Keratinocyte (primary cell): ENCODE measurements around the gene UBAC2. TPM values are rescaled to one million over a fixed set of nuclear protein-coding genes. Genes with fewer than 3 reads are reported as not detected.

Source experiments
- DNase-seq: peaks from one replicate; pipeline ENCODE4 v3.0.0-alpha.2; 2011; ENCODE audit warnings: low read depth, missing footprints, low spot score
- FAIRE-seq: peaks from 2 replicates; lab custom pipeline; 2011; peaks lifted over from hg19 to GRCh38; lab: Jason Lieb, UNC
- H2AFZ ChIP-seq: 2 replicates; pipeline ENCODE4 v1.6.0; 2012; ENCODE audit warnings: low read length, control low read depth, inconsistent platforms; ENCODE audit not compliant: control insufficient read depth
- H3K27ac ChIP-seq: 2 replicates; pipeline ENCODE4 v1.5.1; 2011; ENCODE audit warnings: low read length; ENCODE audit not compliant: control insufficient read depth, insufficient read depth
- H3K27me3 ChIP-seq: 3 replicates; pipeline ENCODE4 v1.6.0; 2011; ENCODE audit warnings: low read length; ENCODE audit not compliant: control insufficient read depth, insufficient read depth; ENCODE audit errors: extremely low read depth
- H3K36me3 ChIP-seq, 2 experiments: 2 replicates in 1 of 2; 3 replicates in 1 of 2; pipeline ENCODE4 v1.5.1; 2011; ENCODE audit warnings: low read length in 2 of 2, mild to moderate bottlenecking in 1 of 2; ENCODE audit not compliant: control insufficient read depth in 2 of 2, insufficient read depth in 2 of 2; ENCODE audit errors: extremely low read depth in 1 of 2
- H3K4me1 ChIP-seq: 3 replicates; pipeline ENCODE4 v1.5.1; 2011; ENCODE audit warnings: low read length; ENCODE audit not compliant: control insufficient read depth, insufficient read depth; ENCODE audit errors: extremely low read depth
- H3K4me2 ChIP-seq: 3 replicates; pipeline ENCODE4 v1.6.0; 2011; ENCODE audit warnings: low read depth, low read length; ENCODE audit not compliant: control insufficient read depth, insufficient read depth; ENCODE audit errors: extremely low read depth
- H3K4me3 ChIP-seq, 3 experiments: fragments of 200-600 bp in 1 of 3; sonication (generic) in 1 of 3; 2 replicates in 2 of 3; 3 replicates in 1 of 3; pipeline ENCODE4 v1.5.1; 2011 to 2016; ENCODE audit warnings: low read length in 3 of 3, mild to moderate bottlenecking in 3 of 3, control low read depth in 2 of 3, inconsistent platforms in 1 of 3, low read depth in 1 of 3, mixed read lengths in 1 of 3, mixed run types in 1 of 3, moderate library complexity in 1 of 3; ENCODE audit not compliant: control insufficient read depth in 2 of 3, insufficient read depth in 2 of 3; ENCODE audit errors: extremely low read depth in 1 of 3
- H3K79me2 ChIP-seq: 2 replicates; pipeline ENCODE4 v1.6.0; 2012; ENCODE audit warnings: low read length; ENCODE audit not compliant: control insufficient read depth, insufficient read depth
- H3K9ac ChIP-seq: 3 replicates; pipeline ENCODE4 v1.6.0; 2011; ENCODE audit warnings: low read length; ENCODE audit not compliant: control insufficient read depth, insufficient read depth; ENCODE audit errors: extremely low read depth
- H3K9me1 ChIP-seq: 3 replicates; pipeline ENCODE4 v1.6.0; 2011; ENCODE audit warnings: low read length; ENCODE audit not compliant: control insufficient read depth, insufficient read depth; ENCODE audit errors: extremely low read depth
- H3K9me3 ChIP-seq: 2 replicates; pipeline ENCODE4 v1.5.1; 2012; ENCODE audit warnings: low read depth, low read length; ENCODE audit not compliant: control insufficient read depth
- H4K20me1 ChIP-seq: 3 replicates; pipeline ENCODE4 v1.6.0; 2011; ENCODE audit warnings: low read length; ENCODE audit not compliant: control insufficient read depth, insufficient read depth; ENCODE audit errors: extremely low read depth
- EZH2 ChIP-seq: IDR thresholded peaks from one replicate; pipeline ENCODE4 v1.6.1; 2012; ENCODE audit warnings: inconsistent platforms, mild to moderate bottlenecking, low read length, moderate library complexity
- dilution Hi-C: fragments of 300-500 bp; cut with MboI; formaldehyde crosslinking; loops from one replicate; pipeline ENCODE4 v1.7.0; 2020; ENCODE audit warnings: low sequenced_read_pairs; ENCODE audit not compliant: extremely low pct_ligation_motif_present
- polyA plus RNA-seq, 5 experiments: library from polyadenylated mRNA; depleted of rRNA in 3 of 5; stranded (reverse) in 3 of 5; stranded (forward) in 1 of 5; unstranded in 1 of 5; fragments of >200 nt; gene quantifications; 1 replicate in 1 of 5; 2 replicates in 3 of 5; 3 replicates in 1 of 5; pipeline versions ENCODE4 v1.2.1 to v1.2.3, GENCODE V29; 2011 to 2012; ENCODE audit warnings: missing spikeins in 2 of 5, low read depth in 1 of 5, low replicate concordance in 1 of 5
- TF ChIP-seq, protein P1 (sequence below), 3 experiments: IDR thresholded peaks in 1 of 3; conservative IDR thresholded peaks in 1 of 3; optimal IDR thresholded peaks in 1 of 3; 2 replicates in 2 of 3; 3 replicates in 1 of 3; pipeline versions ENCODE3 to v1.5.1; 2011; ENCODE audit warnings: low read length in 3 of 3, mild to moderate bottlenecking in 3 of 3, moderate library complexity in 2 of 3, control low read depth in 1 of 3, inconsistent platforms in 1 of 3; ENCODE audit not compliant: insufficient read depth in 2 of 3; ENCODE audit errors: extremely low read depth in 1 of 3

The UBAC2 gene
- polyA plus RNA-seq, 1 donor (not counting 4 experiments of a cell fraction or from before 2014, with no cell fraction given), result 104 TPM

DNA sequence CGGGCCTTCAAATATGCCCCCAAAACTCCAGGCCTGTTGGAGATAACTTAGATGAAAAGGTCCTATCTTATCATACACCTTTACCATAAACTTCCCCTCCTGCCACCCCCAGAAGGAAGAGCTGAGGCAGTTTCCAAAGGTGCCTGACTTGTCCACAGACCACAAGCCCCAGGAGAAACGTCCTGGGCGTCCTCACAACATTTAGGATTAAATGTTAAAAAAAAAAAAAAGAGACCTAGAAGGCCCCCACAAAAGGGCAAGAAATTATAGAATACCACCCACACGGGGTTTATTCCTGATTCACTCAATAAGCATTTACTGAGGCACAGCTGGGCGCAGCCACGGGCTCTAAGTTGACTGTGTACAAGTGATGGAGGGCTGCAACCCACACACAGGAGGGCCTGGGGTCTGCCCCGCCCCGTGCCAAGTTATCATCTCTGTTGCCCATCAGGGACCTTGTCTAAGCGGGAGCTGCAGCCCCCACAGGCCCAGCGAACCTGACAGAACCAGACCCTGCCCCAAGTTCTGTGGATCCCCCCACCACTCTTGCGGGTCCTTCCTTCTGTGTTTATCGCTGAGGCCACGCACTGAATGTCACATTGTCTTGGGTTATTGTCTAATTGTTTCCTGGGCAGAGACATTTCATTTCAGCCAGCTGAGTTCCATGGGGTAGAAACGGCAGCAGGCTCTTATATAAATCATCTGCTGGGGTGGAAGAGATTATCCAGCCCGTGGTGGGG is 217.6 kb downstream of the UBAC2 start:
- Histone ChIP-seq H3K9me1 (no peaks in the 10 kb centered on the region), H3K4me3 (no peak overlapping the region), H3K36me3 (no peaks in the 10 kb centered on the region), H4K20me1 (no peaks in the 10 kb centered on the region), H3K9me3 (no peaks in the 10 kb centered on the region), H3K9ac (no peak overlapping the region), H3K4me2 (no peak overlapping the region), H3K27me3 (peaks cover 23% of the 10 kb centered on the region), H2AFZ (no peak overlapping the region), H3K79me2 (no peaks in the 10 kb centered on the region), H3K27ac (no peak overlapping the region), H3K4me1 (no peaks in the 10 kb centered on the region)
- TF ChIP-seq, protein P1, sequence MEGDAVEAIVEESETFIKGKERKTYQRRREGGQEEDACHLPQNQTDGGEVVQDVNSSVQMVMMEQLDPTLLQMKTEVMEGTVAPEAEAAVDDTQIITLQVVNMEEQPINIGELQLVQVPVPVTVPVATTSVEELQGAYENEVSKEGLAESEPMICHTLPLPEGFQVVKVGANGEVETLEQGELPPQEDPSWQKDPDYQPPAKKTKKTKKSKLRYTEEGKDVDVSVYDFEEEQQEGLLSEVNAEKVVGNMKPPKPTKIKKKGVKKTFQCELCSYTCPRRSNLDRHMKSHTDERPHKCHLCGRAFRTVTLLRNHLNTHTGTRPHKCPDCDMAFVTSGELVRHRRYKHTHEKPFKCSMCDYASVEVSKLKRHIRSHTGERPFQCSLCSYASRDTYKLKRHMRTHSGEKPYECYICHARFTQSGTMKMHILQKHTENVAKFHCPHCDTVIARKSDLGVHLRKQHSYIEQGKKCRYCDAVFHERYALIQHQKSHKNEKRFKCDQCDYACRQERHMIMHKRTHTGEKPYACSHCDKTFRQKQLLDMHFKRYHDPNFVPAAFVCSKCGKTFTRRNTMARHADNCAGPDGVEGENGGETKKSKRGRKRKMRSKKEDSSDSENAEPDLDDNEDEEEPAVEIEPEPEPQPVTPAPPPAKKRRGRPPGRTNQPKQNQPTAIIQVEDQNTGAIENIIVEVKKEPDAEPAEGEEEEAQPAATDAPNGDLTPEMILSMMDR (optimal IDR thresholded peaks at IDR 0.05 in 1 of 3, IDR thresholded peaks at IDR 0.05 in 1 of 3, conservative IDR thresholded peaks at IDR 0.05 in 1 of 3; ENCODE audit: extremely low read depth in 1 of 3, insufficient read depth in 2 of 3, low read length in 3 of 3), result no peak
- no peak for TF ChIP-seq EZH2
- DNase-seq, result no peak
- dilution Hi-C loops, result no loop called here
- no peak for FAIRE-seq

DNA sequence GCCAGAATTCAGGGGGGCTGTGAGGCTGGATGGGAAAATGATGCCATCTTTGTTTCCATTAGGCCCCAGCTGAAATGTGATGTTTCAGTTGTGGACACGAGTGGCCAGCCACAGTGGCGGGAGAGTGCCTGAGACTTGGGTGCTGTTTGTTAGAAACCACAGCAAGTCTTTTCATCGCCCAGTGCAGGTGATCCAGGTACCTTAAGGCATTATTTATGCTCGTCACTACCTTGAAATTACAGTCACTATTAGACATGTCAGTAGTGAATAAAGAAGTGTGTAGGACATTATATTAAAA is 218.1 kb downstream of the UBAC2 start:
- Histone ChIP-seq H3K4me3 (no peak overlapping the region), H4K20me1 (no peaks in the 10 kb centered on the region), H3K27ac (no peak overlapping the region), H3K9me1 (no peaks in the 10 kb centered on the region), H3K36me3 (no peaks in the 10 kb centered on the region), H3K79me2 (no peaks in the 10 kb centered on the region), H2AFZ (no peak overlapping the region), H3K4me2 (no peak overlapping the region), H3K27me3 (peaks cover 23% of the 10 kb centered on the region), H3K4me1 (no peaks in the 10 kb centered on the region), H3K9me3 (no peaks in the 10 kb centered on the region), H3K9ac (no peak overlapping the region)
- FAIRE-seq, result no peak
- dilution Hi-C loops, result no loop called here
- no peak for DNase-seq
- TF ChIP-seq, protein P1 (optimal IDR thresholded peaks at IDR 0.05 in 1 of 3, IDR thresholded peaks at IDR 0.05 in 1 of 3, conservative IDR thresholded peaks at IDR 0.05 in 1 of 3; ENCODE audit: extremely low read depth in 1 of 3, insufficient read depth in 2 of 3, low read length in 3 of 3), result no peak
- no peak for TF ChIP-seq EZH2
